Measurements from ENCODE around the gene SEMA4A. TPM values are rescaled to one million over a fixed set of nuclear protein-coding genes. Genes with fewer than 3 reads are reported as not detected.

Gene SEMA4A
- total and polyA plus RNA-seq, 3 donors from 2014 or later, result 4.8 to 8.0 (median 7.7) TPM

GRCh38 chr1:156126043-156126629 is 27.2 kb upstream of the SEMA4A start:
- no peaks in the 10 kb centered on the region for H3K27me3 ChIP-seq
- 25 to 27% methylated on average over 10 to 11 of the region's 11 CpGs for WGBS, 2 donors
- TF ChIP-seq CTCF (IDR thresholded peaks at IDR 0.05) (peak in 2 of 3 experiments; percentile 20 to 54), POLR2A (IDR thresholded peaks at IDR 0.05) (no peak)
- peak; percentile 78 for DNase-seq
- no peaks in the 10 kb centered on the region for H3K36me3 ChIP-seq (ENCODE audit: low read depth, missing control alignments)
- H3K4me3 ChIP-seq, result no peak overlapping the region
- intact Hi-C loops (cut with DNase I; ENCODE audit: low total_unique reads), result no loop called here
- H3K4me1 ChIP-seq, result peaks cover 95% of the 10 kb centered on the region
- no peaks in the 10 kb centered on the region for H3K9me3 ChIP-seq
- peak overlapping the region; percentile 96 to 98 for H3K27ac ChIP-seq

- Histone ChIP-seq H3K9me3 (no peaks in the 10 kb centered on the region), H3K27ac (peak overlapping the region; percentile 96 to 98), H3K4me1 (peaks cover 88% of the 10 kb centered on the region), H3K27me3 (no peaks in the 10 kb centered on the region), H3K4me3 (no peak overlapping the region), H3K36me3 (ENCODE audit: low read depth, missing control alignments) (no peaks in the 10 kb centered on the region)
- intact Hi-C loops (cut with DNase I; ENCODE audit: low total_unique reads), result no loop called here
- peak; percentile 49 for DNase-seq
- TF ChIP-seq POLR2A (IDR thresholded peaks at IDR 0.05), result no peak
- TF ChIP-seq CTCF (IDR thresholded peaks at IDR 0.05), result no peak
- WGBS, 2 donors, result 39 to 48% methylated on average over 9 to 15 of the region's 15 CpGs
Observed at GRCh38 chr1:156126630-156127534, 26.5 kb upstream of the SEMA4A start.

- Histone ChIP-seq H3K4me1 (peaks cover 74% of the 10 kb centered on the region), H3K36me3 (ENCODE audit: low read depth, missing control alignments) (no peaks in the 10 kb centered on the region), H3K4me3 (no peak overlapping the region), H3K27ac (peak overlapping the region; percentile 91 to 98), H3K27me3 (no peaks in the 10 kb centered on the region), H3K9me3 (no peaks in the 10 kb centered on the region)
- no peak for DNase-seq
- intact Hi-C loops (cut with DNase I; ENCODE audit: low total_unique reads), result no loop called here
- TF ChIP-seq POLR2A (IDR thresholded peaks at IDR 0.05), result no peak
- TF ChIP-seq CTCF (IDR thresholded peaks at IDR 0.05), result no peak
- WGBS, 2 donors, result 23 to 48% methylated on average over 2 of the region's 2 CpGs
Observed at GRCh38 chr1:156128308-156128653, 25.1 kb upstream of the SEMA4A start.

- 30 to 38% methylated on average over 8 of the region's 8 CpGs for WGBS, 2 donors
- Histone ChIP-seq H3K4me1 (peaks cover 68% of the 10 kb centered on the region), H3K36me3 (ENCODE audit: low read depth, missing control alignments) (no peaks in the 10 kb centered on the region), H3K9me3 (no peaks in the 10 kb centered on the region), H3K27ac (peak overlapping the region; percentile 91 to 98), H3K4me3 (no peak overlapping the region), H3K27me3 (no peaks in the 10 kb centered on the region)
- no peak for TF ChIP-seq CTCF (IDR thresholded peaks at IDR 0.05)
- TF ChIP-seq POLR2A (IDR thresholded peaks at IDR 0.05), result no peak
- DNase-seq, result peak; percentile 64
- intact Hi-C loops (cut with DNase I; ENCODE audit: low total_unique reads), result no loop called here
Observed at GRCh38 chr1:156128654-156129597, 24.5 kb upstream of the SEMA4A start.
